ENCODE data around the gene MEIG1.

- TF ChIP-seq CTCF (IDR thresholded peaks at IDR 0.05; ENCODE audit: insufficient read depth, low read depth, low read length) (no peak), EZH2 (IDR thresholded peaks at IDR 0.05; ENCODE audit: insufficient read depth, low read length) (no peak)
Measured at GRCh38 chr10:14911801-14912200, 47.4 kb upstream of the MEIG1 start.
